Measurements from ENCODE around the gene KITLG. TPM values are rescaled to one million over a fixed set of nuclear protein-coding genes. Genes with fewer than 3 reads are reported as not detected.
"Not testable (repeated sequence)": the region's sequence is repeated elsewhere in the genome, so short reads cannot be mapped to it uniquely, and the experiment has no call there.

Gene KITLG
- total RNA-seq, 1 donor from 2014 or later: 30.5 TPM

- DNase-seq (ENCODE audit: low spot score): no peak
Measured at GRCh38 chr12:88495031-88495430, 85.2 kb downstream of the KITLG start.

- no peak for DNase-seq (ENCODE audit: low spot score)
Measured at GRCh38 chr12:88494520-88494919, 85.8 kb downstream of the KITLG start.

GRCh38 chr12:88493636-88494035 lies 86.6 kb downstream of the KITLG start:
- DNase-seq (ENCODE audit: low spot score): no peak

GRCh38 chr12:88490425-88490824 lies 89.8 kb downstream of the KITLG start:
- DNase-seq (ENCODE audit: low spot score): no peak

- DNase-seq (ENCODE audit: low spot score): no peak
Measured at GRCh38 chr12:88472775-88473174, 107.5 kb downstream of the KITLG start.

- DNase-seq (ENCODE audit: low spot score): no peak
Measured at GRCh38 chr12:88472248-88472647, 108.0 kb downstream of the KITLG start.

- no peak for DNase-seq (ENCODE audit: low spot score)
Measured at GRCh38 chr12:88471331-88472045, 108.8 kb downstream of the KITLG start.

- DNase-seq (ENCODE audit: low spot score): no peak
Measured at GRCh38 chr12:88469154-88469553, 111.1 kb downstream of the KITLG start.

GRCh38 chr12:88468581-88468980 lies 111.7 kb downstream of the KITLG start:
- no peak for DNase-seq (ENCODE audit: low spot score)

GRCh38 chr12:88466708-88467107 lies 113.6 kb downstream of the KITLG start:
- DNase-seq (ENCODE audit: low spot score): not testable (repeated sequence)

- DNase-seq (ENCODE audit: low spot score): no peak
Measured at GRCh38 chr12:88458327-88458726, 121.9 kb downstream of the KITLG start.

GRCh38 chr12:88453323-88453722 lies 126.9 kb downstream of the KITLG start:
- no peak for DNase-seq (ENCODE audit: low spot score)

- no peak for DNase-seq (ENCODE audit: low spot score)
Measured at GRCh38 chr12:88451205-88451604, 129.1 kb downstream of the KITLG start.

- no peak for DNase-seq (ENCODE audit: low spot score)
Measured at GRCh38 chr12:88450136-88450535, 130.1 kb downstream of the KITLG start.

GRCh38 chr12:88448337-88448915 lies 131.8 kb downstream of the KITLG start:
- DNase-seq (ENCODE audit: low spot score): no peak

- no peak for DNase-seq (ENCODE audit: low spot score)
Measured at GRCh38 chr12:88445705-88446394, 134.4 kb downstream of the KITLG start.

- no peak for DNase-seq (ENCODE audit: low spot score)
Measured at GRCh38 chr12:88444481-88444880, 135.8 kb downstream of the KITLG start.

Measured in mucosa of gallbladder (tissue), 1 donor.